Activated T-helper 17 cell treated with anti-CD3 and anti-CD28 coated beads, Interleukin-2, amount 50 U/mL, for 72 hours (primary cell): Measurements from ENCODE around the gene ESD. TPM values are rescaled to one million over a fixed set of nuclear protein-coding genes. Genes with fewer than 3 reads are reported as not detected.
"Not testable (repeated sequence)": the region's sequence is repeated elsewhere in the genome, so short reads cannot be mapped to it uniquely, and the experiment has no call there.

Experiments used
- ATAC-seq: fragments of 150-1000 bp; cut with Tn5 transposase; replicated peaks from 2 replicates; pipeline ENCODE4 v1.10.0; 2021; ENCODE audit warnings: mild to moderate bottlenecking, moderate library complexity
- H3K27ac Mint-ChIP-seq: one replicate; pipeline ENCODE4 v1.8.0; 2022; ENCODE audit warnings: mixed read lengths
- H3K27me3 Mint-ChIP-seq: one replicate; pipeline ENCODE4 v1.8.0; 2022; ENCODE audit warnings: mixed read lengths
- H3K36me3 Mint-ChIP-seq: one replicate; pipeline ENCODE4 v1.8.0; 2022; ENCODE audit warnings: low read depth, mild to moderate bottlenecking, mixed read lengths
- H3K4me1 Mint-ChIP-seq: one replicate; pipeline ENCODE4 v1.8.0; 2022; ENCODE audit warnings: mixed read lengths
- H3K4me3 Mint-ChIP-seq: one replicate; pipeline ENCODE4 v1.8.0; 2022; ENCODE audit warnings: mild to moderate bottlenecking, mixed read lengths
- H3K9me3 Mint-ChIP-seq: one replicate; pipeline ENCODE4 v1.8.0; 2022; ENCODE audit warnings: mixed read lengths
- total RNA-seq, 2 donors: library from RNA; stranded (reverse); gene quantifications; one replicate each; pipeline ENCODE4 v1.2.3, GENCODE V29; 2022

Gene ESD
- total RNA-seq, 2 donors from 2014 or later: 79.2 to 91.4 TPM

DNA sequence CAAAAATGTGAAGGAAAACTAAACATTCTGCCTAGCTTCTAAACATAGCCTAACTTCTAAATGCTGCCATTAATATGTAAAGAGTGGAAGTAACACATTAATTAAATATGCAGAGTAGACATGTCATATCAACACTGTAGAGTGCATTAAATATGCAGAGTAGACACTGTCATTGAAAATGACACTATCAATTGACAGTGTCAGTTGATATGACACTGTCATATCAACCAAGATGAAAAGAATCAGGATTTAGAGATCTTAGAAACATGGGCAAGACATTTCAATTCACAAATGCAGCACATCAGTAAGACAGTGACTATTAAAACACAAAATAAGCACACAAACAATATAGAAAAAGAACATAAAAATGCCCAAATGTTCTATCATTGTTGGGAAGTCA, 25.3 kb downstream of the ESD start:
- H3K27ac Mint-ChIP-seq: no peak overlapping the region
- H3K4me3 Mint-ChIP-seq: no peak overlapping the region
- no peak for ATAC-seq
- no peaks in the 10 kb centered on the region for H3K27me3 Mint-ChIP-seq
- H3K4me1 Mint-ChIP-seq: no peaks in the 10 kb centered on the region
- H3K36me3 Mint-ChIP-seq: peaks cover 68% of the 10 kb centered on the region
- no peaks in the 10 kb centered on the region for H3K9me3 Mint-ChIP-seq

DNA sequence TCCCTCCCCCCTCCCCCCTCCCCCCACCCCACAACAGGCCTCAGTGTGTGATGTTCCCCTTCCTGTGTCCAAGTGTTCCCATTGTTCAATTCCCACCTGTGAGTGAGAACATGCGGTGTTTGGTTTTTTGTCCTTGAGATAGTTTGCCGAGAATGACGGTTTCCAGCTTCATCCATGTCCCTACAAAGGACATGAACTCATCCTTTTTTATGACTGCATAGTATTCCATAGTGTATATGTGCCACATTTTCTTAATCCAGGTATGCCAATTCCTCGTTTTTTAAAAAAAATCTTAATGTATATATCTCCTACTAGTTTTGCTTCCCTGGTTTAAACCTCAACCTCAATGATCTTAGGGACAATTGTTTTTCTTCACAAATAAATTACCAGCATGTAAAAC, 27.0 kb downstream of the ESD start:
- not testable (repeated sequence) for ATAC-seq, H3K27me3 Mint-ChIP-seq, H3K27ac Mint-ChIP-seq, H3K4me3 Mint-ChIP-seq, H3K9me3 Mint-ChIP-seq, H3K4me1 Mint-ChIP-seq
- peaks cover 50% of the 10 kb centered on the region for H3K36me3 Mint-ChIP-seq

DNA sequence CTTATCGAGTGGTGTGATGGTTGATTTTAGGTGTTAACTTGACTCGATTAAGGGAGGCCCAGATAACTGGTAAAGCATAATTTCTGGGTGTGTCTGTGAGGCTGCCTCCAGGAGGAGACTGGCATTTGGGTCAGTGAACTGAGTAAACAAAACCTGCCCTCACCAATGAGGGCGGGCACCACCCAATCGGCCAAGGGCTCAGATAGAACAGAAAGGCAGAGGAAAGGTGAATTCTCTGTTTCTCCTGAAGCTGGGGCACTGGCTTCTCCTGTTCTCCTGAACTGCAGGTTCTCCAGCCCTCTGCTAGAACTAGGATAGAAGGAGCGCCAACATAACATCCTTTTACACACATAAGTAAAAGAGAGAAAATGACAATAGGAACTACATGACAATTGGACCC, 35.1 kb downstream of the ESD start:
- Mint-ChIP-seq H3K4me3 (no peak overlapping the region), H3K9me3 (no peaks in the 10 kb centered on the region), H3K36me3 (no peaks in the 10 kb centered on the region), H3K4me1 (no peaks in the 10 kb centered on the region), H3K27me3 (no peaks in the 10 kb centered on the region), H3K27ac (no peak overlapping the region)
- no peak for ATAC-seq

DNA sequence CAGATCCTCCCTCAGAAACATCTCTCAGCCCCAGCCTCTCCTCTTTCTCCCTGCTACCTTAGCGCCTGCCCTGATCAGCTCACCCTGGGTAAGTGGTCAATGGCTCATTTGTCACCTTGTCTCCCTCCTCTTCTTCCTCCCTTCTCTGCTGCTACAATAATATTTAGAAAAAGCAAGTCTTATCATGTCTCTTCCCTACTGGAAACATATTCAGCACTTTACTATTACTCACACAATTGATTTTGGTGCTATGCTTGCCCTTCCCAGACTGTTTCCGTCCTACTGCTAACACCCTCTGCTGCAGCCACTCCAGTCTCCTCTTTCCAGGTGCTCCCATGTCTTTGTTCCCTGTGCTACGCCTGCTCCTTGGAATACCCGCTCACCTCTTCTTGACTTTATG, 35.8 kb downstream of the ESD start:
- no peaks in the 10 kb centered on the region for H3K9me3 Mint-ChIP-seq
- no peaks in the 10 kb centered on the region for H3K36me3 Mint-ChIP-seq
- H3K27me3 Mint-ChIP-seq: no peaks in the 10 kb centered on the region
- H3K4me3 Mint-ChIP-seq: no peak overlapping the region
- ATAC-seq: no peak
- H3K27ac Mint-ChIP-seq: no peak overlapping the region
- no peaks in the 10 kb centered on the region for H3K4me1 Mint-ChIP-seq

DNA sequence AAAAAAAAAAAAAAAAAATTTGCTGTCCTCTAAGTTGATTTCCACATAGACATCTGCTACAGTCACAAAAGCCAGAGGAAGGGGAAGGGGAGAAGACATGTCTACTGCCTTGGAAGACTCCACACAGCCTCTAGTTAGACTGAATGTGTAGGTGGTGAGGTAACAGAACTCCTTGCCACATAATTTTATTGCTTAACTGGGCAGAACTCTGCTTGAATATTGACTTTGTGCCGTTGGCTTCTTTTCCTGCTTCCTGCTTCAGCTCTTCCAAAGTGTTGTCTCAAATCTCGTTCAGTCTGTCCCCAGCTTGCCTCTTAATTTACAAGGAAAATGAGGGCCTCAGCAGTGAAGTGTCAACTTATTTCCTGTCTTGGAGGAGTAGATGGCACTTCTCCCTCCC, 37.1 kb downstream of the ESD start:
- Mint-ChIP-seq H3K9me3 (no peaks in the 10 kb centered on the region), H3K4me3 (no peak overlapping the region), H3K27me3 (no peaks in the 10 kb centered on the region), H3K36me3 (no peaks in the 10 kb centered on the region), H3K4me1 (no peaks in the 10 kb centered on the region), H3K27ac (no peak overlapping the region)
- ATAC-seq: no peak

DNA sequence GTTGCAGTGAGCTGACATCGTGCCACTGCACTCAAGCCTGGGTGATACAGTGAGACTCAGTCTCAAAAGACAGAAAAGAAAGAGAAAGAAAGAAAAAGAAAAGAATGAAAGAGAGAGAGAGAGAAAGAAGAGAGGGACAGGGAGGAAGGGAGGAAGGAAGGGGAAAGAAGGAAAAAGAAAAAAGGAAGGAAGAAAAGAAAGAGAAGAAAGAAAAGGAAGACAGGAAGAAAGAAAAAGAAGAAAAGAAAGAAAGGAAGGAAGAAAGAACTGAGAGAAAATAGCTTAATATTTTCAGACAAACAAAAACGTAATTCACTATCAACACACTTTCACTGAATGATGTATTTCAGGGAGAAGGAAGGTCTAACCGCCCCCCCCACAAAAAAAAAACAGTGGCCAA, 39.3 kb downstream of the ESD start:
- H3K36me3 Mint-ChIP-seq: no peaks in the 10 kb centered on the region
- H3K9me3 Mint-ChIP-seq: no peaks in the 10 kb centered on the region
- H3K4me3 Mint-ChIP-seq: no peak overlapping the region
- no peaks in the 10 kb centered on the region for H3K27me3 Mint-ChIP-seq
- no peak for ATAC-seq
- H3K4me1 Mint-ChIP-seq: no peaks in the 10 kb centered on the region
- no peak overlapping the region for H3K27ac Mint-ChIP-seq

GRCh38 chr13:46756977-46757376, 40.0 kb downstream of the ESD start:
- H3K27ac Mint-ChIP-seq: no peak overlapping the region
- H3K9me3 Mint-ChIP-seq: no peaks in the 10 kb centered on the region
- no peak for ATAC-seq
- H3K4me1 Mint-ChIP-seq: peaks cover 3% of the 10 kb centered on the region
- no peak overlapping the region for H3K4me3 Mint-ChIP-seq
- peaks cover 3% of the 10 kb centered on the region for H3K36me3 Mint-ChIP-seq
- H3K27me3 Mint-ChIP-seq: no peaks in the 10 kb centered on the region

GRCh38 chr13:46755508-46755907, 41.5 kb downstream of the ESD start:
- H3K27me3 Mint-ChIP-seq, ATAC-seq, H3K9me3 Mint-ChIP-seq, H3K27ac Mint-ChIP-seq, H3K4me3 Mint-ChIP-seq: not testable (repeated sequence)
- Mint-ChIP-seq H3K36me3 (peaks cover 17% of the 10 kb centered on the region), H3K4me1 (peaks cover 12% of the 10 kb centered on the region)

- Mint-ChIP-seq H3K36me3 (peaks cover 24% of the 10 kb centered on the region), H3K27me3 (no peaks in the 10 kb centered on the region), H3K4me1 (peaks cover 12% of the 10 kb centered on the region), H3K9me3 (no peaks in the 10 kb centered on the region), H3K27ac (no peak overlapping the region), H3K4me3 (no peak overlapping the region)
- no peak for ATAC-seq
Measured at GRCh38 chr13:46754812-46755211, 42.1 kb downstream of the ESD start.

DNA sequence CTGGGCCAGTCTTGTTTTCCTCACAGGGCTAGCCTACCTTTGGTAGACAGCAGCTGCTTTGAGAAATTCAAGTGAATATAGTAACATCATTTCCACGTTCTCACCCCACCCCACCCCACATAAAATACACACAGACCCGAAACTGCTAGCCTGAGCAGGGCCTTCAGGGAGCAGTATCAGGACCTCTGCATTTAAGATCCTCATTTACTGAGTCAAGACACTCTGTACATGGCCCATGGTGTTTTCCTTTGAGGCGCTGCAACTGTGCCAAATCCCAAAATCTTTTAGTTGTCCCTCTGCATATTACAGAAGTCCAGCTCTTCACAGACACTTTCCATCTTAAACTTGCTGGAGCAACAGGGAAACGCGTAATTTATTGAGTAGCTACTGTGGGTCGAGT, 43.0 kb downstream of the ESD start:
- Mint-ChIP-seq H3K27me3 (no peaks in the 10 kb centered on the region), H3K9me3 (no peaks in the 10 kb centered on the region), H3K36me3 (peaks cover 29% of the 10 kb centered on the region), H3K27ac (no peak overlapping the region), H3K4me3 (no peak overlapping the region), H3K4me1 (peaks cover 12% of the 10 kb centered on the region)
- no peak for ATAC-seq

DNA sequence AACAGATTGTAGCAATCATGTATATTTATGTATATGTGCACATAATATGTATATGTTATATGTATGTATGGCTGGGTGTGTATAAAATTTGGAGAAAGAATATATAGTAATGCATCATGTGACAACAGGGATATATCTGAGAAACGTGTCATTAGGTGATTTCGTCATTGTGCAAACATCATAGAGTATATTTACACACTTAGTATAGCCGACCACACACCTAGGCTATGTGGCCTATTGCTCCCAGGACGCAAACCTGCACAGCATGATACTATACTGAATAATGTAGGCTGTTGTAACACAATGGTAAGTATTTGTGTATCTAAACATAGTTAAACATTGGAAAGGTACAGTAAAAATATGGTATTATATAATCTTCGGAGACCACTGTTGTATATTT, 43.8 kb downstream of the ESD start:
- Mint-ChIP-seq H3K36me3 (peaks cover 36% of the 10 kb centered on the region), H3K9me3 (no peaks in the 10 kb centered on the region), H3K27me3 (no peaks in the 10 kb centered on the region), H3K27ac (no peak overlapping the region), H3K4me3 (no peak overlapping the region), H3K4me1 (peaks cover 12% of the 10 kb centered on the region)
- ATAC-seq: no peak

- peak; percentile 99 for ATAC-seq
- Mint-ChIP-seq H3K36me3 (peaks cover 41% of the 10 kb centered on the region), H3K4me1 (peaks cover 12% of the 10 kb centered on the region), H3K27me3 (no peaks in the 10 kb centered on the region), H3K9me3 (no peaks in the 10 kb centered on the region), H3K4me3 (peak overlapping the region; percentile 38), H3K27ac (peak overlapping the region; percentile 20)
Measured at GRCh38 chr13:46751811-46752635, 44.9 kb downstream of the ESD start.

GRCh38 chr13:46749951-46750350, 47.0 kb downstream of the ESD start:
- Mint-ChIP-seq H3K4me1 (peaks cover 12% of the 10 kb centered on the region), H3K4me3 (no peak overlapping the region), H3K9me3 (no peaks in the 10 kb centered on the region), H3K27ac (peak overlapping the region; percentile 22), H3K36me3 (peaks cover 49% of the 10 kb centered on the region), H3K27me3 (no peaks in the 10 kb centered on the region)
- no peak for ATAC-seq

DNA sequence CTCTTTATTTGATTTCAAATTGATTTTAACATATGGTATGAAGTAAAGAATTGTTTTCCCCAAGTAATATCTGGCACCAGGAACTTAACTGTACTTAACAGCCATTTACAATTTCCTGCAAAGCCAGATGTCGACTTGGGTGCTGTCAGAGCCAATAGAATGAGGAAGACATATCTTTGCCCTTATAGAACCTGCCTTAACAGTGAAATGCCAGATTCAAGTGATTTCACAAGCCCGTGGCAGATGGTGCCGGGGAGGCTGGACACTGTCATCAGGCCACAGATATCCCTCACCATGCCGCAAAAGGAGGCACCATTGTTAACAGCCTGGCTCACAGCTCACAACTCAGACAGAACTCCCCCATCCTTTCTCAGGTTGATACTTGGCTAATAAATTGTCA, 48.7 kb downstream of the ESD start:
- Mint-ChIP-seq H3K9me3 (no peaks in the 10 kb centered on the region), H3K27ac (peak overlapping the region; percentile 49), H3K36me3 (peaks cover 64% of the 10 kb centered on the region), H3K4me3 (no peak overlapping the region), H3K27me3 (no peaks in the 10 kb centered on the region), H3K4me1 (peaks cover 12% of the 10 kb centered on the region)
- ATAC-seq: no peak

- H3K4me3 Mint-ChIP-seq: no peak overlapping the region
- H3K9me3 Mint-ChIP-seq: no peaks in the 10 kb centered on the region
- no peaks in the 10 kb centered on the region for H3K27me3 Mint-ChIP-seq
- no peak overlapping the region for H3K27ac Mint-ChIP-seq
- H3K36me3 Mint-ChIP-seq: peaks cover 74% of the 10 kb centered on the region
- H3K4me1 Mint-ChIP-seq: peaks cover 11% of the 10 kb centered on the region
- ATAC-seq: no peak
Measured at GRCh38 chr13:46747031-46747820, 49.7 kb downstream of the ESD start.
